AG10803 (cell line): ENCODE data around the gene NXNL1.

Experiments
- DNase-seq: peaks from one replicate; pipeline ENCODE4 v3.0.0; 2010; ENCODE audit warnings: low read depth
- H3K4me3 ChIP-seq: 2 replicates; pipeline ENCODE4 v1.5.1; 2011; ENCODE audit warnings: mild to moderate bottlenecking, low read length, control low read depth
- TF ChIP-seq, protein P1 (sequence below): conservative IDR thresholded peaks from 2 replicates; pipeline ENCODE4 v1.5.1; 2011; ENCODE audit warnings: mild to moderate bottlenecking, low read length, control low read depth, inconsistent platforms

NXNL1 gene

DNA sequence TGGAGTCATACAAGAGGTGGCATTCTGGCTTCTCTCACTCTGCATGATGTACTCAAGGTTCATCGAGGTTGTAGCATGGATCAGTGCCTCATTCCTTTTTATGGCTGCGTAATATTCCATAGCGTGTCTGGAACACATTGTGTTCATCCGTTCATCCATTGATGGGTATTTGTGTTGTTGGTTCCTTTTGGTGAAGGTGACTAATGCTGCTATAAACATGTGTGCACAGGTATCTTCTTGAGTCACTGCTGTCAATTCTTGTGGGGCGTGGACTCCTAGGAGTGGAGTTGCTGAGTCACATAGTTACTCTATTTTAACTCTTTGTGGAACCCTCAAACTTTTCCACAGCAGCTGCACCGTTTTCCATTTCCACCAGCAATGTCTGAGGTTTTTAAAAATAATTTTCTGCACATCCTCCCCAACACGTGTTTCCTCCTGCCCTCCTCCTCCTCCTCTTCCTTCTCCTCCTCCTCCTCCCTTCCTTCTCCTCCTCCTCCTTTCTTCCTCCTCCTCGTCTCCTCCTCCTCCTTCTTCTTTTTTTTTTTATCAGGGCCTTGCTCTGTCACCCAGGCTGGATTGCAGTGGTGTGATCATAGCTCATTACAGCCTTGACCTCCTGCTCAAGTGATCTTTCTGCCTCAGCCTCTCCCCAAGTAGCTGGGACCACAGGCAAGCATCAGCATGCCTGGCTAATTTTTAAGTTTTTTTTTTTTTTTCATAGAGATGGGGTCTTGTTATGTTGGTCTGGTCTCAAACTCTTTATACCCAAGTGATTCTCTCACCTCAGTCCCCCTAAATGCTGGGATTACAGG is 10.3 kb downstream of the NXNL1 start:
- no peak for DNase-seq
- H3K4me3 ChIP-seq = no peak overlapping the region
- TF ChIP-seq, protein P1, sequence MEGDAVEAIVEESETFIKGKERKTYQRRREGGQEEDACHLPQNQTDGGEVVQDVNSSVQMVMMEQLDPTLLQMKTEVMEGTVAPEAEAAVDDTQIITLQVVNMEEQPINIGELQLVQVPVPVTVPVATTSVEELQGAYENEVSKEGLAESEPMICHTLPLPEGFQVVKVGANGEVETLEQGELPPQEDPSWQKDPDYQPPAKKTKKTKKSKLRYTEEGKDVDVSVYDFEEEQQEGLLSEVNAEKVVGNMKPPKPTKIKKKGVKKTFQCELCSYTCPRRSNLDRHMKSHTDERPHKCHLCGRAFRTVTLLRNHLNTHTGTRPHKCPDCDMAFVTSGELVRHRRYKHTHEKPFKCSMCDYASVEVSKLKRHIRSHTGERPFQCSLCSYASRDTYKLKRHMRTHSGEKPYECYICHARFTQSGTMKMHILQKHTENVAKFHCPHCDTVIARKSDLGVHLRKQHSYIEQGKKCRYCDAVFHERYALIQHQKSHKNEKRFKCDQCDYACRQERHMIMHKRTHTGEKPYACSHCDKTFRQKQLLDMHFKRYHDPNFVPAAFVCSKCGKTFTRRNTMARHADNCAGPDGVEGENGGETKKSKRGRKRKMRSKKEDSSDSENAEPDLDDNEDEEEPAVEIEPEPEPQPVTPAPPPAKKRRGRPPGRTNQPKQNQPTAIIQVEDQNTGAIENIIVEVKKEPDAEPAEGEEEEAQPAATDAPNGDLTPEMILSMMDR = no peak

DNA sequence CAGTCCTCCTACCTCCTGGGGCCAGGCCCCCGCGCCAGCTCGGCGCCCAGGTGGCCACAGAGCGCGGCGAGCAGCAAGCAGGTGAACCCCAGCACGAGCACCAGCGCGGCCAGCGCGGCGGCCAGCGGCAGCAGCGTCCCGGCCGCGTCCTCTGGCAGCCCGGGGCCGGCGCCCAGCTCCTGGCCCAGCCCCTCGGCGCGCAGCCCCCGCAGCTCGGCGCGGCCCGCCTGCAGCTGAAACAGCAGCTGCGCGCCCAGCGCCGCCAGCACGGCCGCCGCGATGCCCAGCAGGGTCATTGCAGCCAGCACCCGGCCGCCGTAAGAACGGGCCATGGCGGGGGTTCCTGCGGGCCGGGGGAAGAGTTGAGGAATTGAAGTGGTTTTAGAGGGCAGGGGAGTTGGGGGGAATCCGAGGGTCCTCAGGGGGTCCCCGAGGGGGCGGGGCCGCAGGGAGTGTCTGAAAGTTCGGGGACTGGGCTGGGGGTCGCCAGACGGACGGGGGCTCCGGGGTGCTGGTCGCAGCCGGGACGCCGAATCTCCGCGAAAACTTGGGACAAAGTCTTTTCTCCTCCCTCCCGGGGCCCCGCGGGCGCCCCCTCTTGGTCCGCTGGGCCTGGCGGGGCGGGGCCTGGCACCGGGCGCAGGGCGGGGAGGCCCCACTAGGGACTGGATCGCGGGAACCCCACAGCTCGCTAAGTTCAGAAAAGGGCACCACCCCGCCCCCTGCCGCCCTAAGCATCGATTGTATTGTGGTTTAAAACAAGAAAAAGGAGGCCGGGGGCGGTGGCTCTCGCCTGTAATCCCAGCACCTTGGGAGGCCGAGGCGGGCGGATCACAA is 12.4 kb downstream of the NXNL1 start, which contains the start of gene TMEM221:
Gene TMEM221 (minus strand): TSS at position 538 of the 837 bp plus-strand sequence. CDS start 206 bp downstream, at position 332.
- TF ChIP-seq, protein P1 = peak; percentile 41
- no peak for DNase-seq
- H3K4me3 ChIP-seq = peak within 1 kb of the TSS; percentile 42

DNA sequence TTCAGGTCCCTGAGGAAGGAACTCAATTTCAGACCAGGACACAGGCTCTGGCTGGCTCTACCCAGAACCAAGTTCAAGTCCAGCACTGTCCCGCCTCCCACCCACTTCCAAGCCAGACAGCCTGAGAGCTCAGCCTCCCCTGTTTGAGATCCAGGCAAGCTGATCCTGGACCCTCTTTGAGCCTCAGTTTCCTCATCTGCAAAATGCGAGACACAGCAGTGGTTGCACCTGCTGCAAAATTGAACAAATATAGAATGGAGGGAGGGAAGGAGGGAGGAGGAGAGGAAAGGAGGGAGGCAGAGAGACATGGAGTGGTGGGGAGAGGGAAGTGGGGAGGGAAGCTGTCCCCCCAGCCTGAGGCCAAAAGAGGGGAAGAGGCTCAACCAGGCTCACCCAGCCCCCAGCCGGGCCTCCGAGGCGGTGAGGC is 13.0 kb downstream of the NXNL1 start:
- DNase-seq = no peak
- H3K4me3 ChIP-seq = no peak overlapping the region
- TF ChIP-seq, protein P1 = no peak

DNA sequence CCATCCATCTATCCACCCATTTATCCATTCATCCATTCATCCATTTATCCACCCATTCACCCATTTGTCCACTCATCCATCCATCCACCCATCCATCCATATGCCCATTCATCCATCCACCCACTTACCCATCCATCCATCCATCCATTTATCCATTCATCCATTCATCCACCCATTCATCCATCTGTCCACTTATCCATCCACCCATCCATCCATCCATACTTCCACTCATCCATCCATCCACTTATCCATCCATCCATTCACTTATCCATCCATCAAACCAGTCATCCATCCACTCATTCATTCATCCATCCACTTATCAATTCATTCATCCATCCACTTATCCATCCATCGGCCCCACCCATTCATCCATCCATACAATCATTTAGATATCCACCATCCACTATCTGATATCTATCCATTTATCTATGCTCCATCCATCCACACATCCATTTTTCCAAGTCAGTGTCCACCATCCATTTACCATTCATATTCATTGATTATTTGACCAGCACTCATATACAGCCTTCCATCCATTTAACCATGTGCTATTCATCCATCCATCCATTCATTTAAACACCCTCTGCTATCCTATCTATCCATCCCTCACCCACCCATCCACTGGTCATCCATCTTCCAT is 15.1 kb downstream of the NXNL1 start:
- H3K4me3 ChIP-seq = no peak overlapping the region
- no peak for DNase-seq
- TF ChIP-seq, protein P1 = no peak

DNA sequence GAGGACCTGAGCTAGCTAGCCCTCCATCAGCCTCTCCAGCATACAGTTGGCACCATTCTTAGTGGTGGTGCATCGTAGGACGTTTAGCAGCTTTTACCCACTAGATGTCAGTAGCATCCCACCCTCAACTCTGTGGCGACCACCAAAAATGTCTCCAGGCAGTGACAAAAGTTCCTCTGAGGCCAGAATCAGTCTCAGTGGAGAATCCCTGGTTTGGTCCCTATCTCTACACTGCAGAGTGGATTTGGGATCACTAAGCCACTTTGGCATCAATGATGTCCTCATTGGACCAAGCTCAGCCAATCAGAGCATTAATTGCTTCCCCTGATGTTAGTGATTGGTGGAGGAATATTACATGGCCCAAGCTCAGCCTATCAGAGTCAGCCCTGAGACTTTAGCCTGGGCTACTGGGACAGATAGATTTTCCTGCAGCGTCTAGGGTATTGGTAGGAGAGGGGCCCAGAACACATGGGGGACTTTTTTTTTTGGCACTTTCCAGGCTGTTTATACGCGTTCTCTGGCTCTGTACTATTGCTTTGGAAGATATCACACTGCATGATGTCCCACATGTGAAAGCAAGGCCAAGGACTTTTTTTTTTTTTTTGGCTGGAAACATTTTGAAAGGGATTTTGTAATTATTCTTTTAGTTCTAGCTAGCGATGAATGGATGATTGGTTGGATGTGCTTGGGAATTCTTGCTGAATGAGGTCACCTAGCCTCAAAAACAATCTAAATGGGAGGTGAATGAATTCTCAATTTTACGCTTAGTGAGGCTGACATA is 19.3 kb downstream of the NXNL1 start:
- TF ChIP-seq, protein P1 = peak; percentile 39
- no peak overlapping the region for H3K4me3 ChIP-seq
- peak; percentile 52 for DNase-seq

DNA sequence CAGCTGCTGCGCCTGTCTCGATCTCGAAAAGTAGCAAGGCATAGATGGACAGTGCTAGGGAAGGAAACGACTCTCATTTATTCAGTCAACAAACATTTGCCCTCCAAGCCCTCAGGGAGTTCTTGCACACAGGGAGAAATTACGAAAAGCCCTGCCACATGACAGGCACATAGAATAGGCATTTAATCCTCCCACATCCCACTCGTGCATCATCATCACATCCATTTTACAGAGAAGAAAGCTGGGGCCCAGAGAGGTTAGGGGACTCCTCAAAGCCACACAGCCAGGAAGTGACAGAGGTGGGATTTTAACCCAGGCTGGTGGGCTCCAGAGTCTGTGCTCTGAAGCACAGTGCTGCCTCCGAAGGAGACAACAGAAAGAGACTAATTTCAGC is 23.9 kb downstream of the NXNL1 start:
- DNase-seq = no peak
- no peak overlapping the region for H3K4me3 ChIP-seq
- TF ChIP-seq, protein P1 = no peak
